ENCODE results near the gene TTC22.
"Not testable (repeated sequence)": the region's sequence is repeated elsewhere in the genome, so short reads cannot be mapped to it uniquely, and the experiment has no call there.

Gene TTC22

GRCh38 chr1:54781023-54781723 is 19.9 kb downstream of the TTC22 start:
- no peak for DNase-seq

- no peak for DNase-seq
Observed at GRCh38 chr1:54777431-54777830, 23.7 kb downstream of the TTC22 start.

GRCh38 chr1:54777011-54777410 is 24.1 kb downstream of the TTC22 start:
- DNase-seq = no peak

- DNase-seq = not testable (repeated sequence)
Observed at GRCh38 chr1:54775828-54776721, 25.0 kb downstream of the TTC22 start.

- no peak for DNase-seq
Observed at GRCh38 chr1:54774820-54775498, 26.2 kb downstream of the TTC22 start.

GRCh38 chr1:54772951-54773350 is 28.2 kb downstream of the TTC22 start:
- no peak for DNase-seq

- no peak for DNase-seq
Observed at GRCh38 chr1:54768093-54768492, 33.0 kb downstream of the TTC22 start.

GRCh38 chr1:54767526-54767925 is 33.6 kb downstream of the TTC22 start:
- no peak for DNase-seq

GRCh38 chr1:54766726-54767125 is 34.4 kb downstream of the TTC22 start:
- no peak for DNase-seq

- no peak for DNase-seq
Observed at GRCh38 chr1:54764922-54765561, 36.1 kb downstream of the TTC22 start.

- peak; percentile 91 for DNase-seq
Observed at GRCh38 chr1:54764133-54764921, 36.8 kb downstream of the TTC22 start, which contains the start of gene PARS2. Gene PARS2, minus strand, starts transcription at chr1:54764523. Its CDS starts 5,362 bp downstream, at chr1:54759161.

GRCh38 chr1:54763816-54764132 is 37.3 kb downstream of the TTC22 start:
- DNase-seq = no peak

GRCh38 chr1:54758678-54759348 is 42.3 kb downstream of the TTC22 start:
- DNase-seq = no peak

GRCh38 chr1:54757833-54758232 is 43.3 kb downstream of the TTC22 start:
- DNase-seq = no peak

- no peak for DNase-seq
Observed at GRCh38 chr1:54754486-54755285, 46.4 kb downstream of the TTC22 start.

- no peak for DNase-seq
Observed at GRCh38 chr1:54754045-54754444, 47.1 kb downstream of the TTC22 start.

- DNase-seq = no peak
Observed at GRCh38 chr1:54751426-54751825, 49.7 kb downstream of the TTC22 start.

- no peak for DNase-seq
Observed at GRCh38 chr1:54750596-54750995, 50.5 kb downstream of the TTC22 start.

- no peak for DNase-seq
Observed at GRCh38 chr1:54748094-54748835, 52.9 kb downstream of the TTC22 start.

- no peak for DNase-seq
Observed at GRCh38 chr1:54745864-54746263, 55.3 kb downstream of the TTC22 start.
